Measurements from ENCODE around the gene SLC23A2.

GRCh38 chr20:4876731-4877130 lies 124.6 kb downstream of the SLC23A2 start:
- no peak for TF ChIP-seq CTCF (IDR thresholded peaks at IDR 0.05 in 4 of 5, conservative IDR thresholded peaks at IDR 0.05 in 1 of 5)
- TF ChIP-seq POLR2A (IDR thresholded peaks at IDR 0.05): no peak
